OCI-LY3 (cell line): ENCODE results near the gene CDRT15L2.
"Not testable (repeated sequence)": the region's sequence is repeated elsewhere in the genome, so short reads cannot be mapped to it uniquely, and the experiment has no call there.

Source experiments
- CTCF ChIP-seq: fragments of 200-600, 300-600 bp; sonication (generic); IDR thresholded peaks from 2 replicates; pipeline ENCODE4 v1.5.1; 2014; ENCODE audit warnings: antibody characterized with exemption, low read length, low read depth
- EZH2phosphoT487 ChIP-seq: fragments of 200-600 bp; shearing (Covaris generic); IDR thresholded peaks from 2 replicates; pipeline ENCODE4 v1.6.1; 2018; ENCODE audit warnings: antibody characterized with exemption, mixed run types, low read depth

- not testable (repeated sequence) for TF ChIP-seq CTCF, EZH2phosphoT487
These were observed 26.6 kb upstream of the CDRT15L2 start for GRCh38 chr17:20552920-20553319.
